Liver (tissue), 9 donors: ENCODE measurements around the gene RIIAD1. TPM values are rescaled to one million over a fixed set of nuclear protein-coding genes. Genes with fewer than 3 reads are reported as not detected.

Experiments used
- DNase-seq: peaks from one replicate; pipeline ENCODE4 v3.0.0-alpha.2; 2017; ENCODE audit warnings: low spot score
- H3K27ac ChIP-seq, 2 donors: one replicate each; pipeline ENCODE4 v1.7.0; 2013; ENCODE audit warnings: inconsistent platforms in 2 of 2, low read length in 2 of 2, control low read depth in 1 of 2, low read depth in 1 of 2, mild to moderate bottlenecking in 1 of 2
- H3K27me3 ChIP-seq, 4 donors: one replicate each; pipeline versions ENCODE4 v1.6.1 to v1.7.0; 2013; ENCODE audit warnings: low read length in 3 of 4, inconsistent platforms in 1 of 4, mild to moderate bottlenecking in 1 of 4, moderate library complexity in 1 of 4; ENCODE audit not compliant: control insufficient read depth in 4 of 4, insufficient read depth in 4 of 4
- H3K36me3 ChIP-seq, 4 donors: one replicate each; pipeline versions ENCODE4 v1.6.1 to v1.7.0; 2013; ENCODE audit warnings: low read length in 3 of 4, mild to moderate bottlenecking in 3 of 4, low read depth in 1 of 4, moderate library complexity in 1 of 4; ENCODE audit not compliant: control insufficient read depth in 4 of 4, insufficient read depth in 3 of 4
- H3K4me1 ChIP-seq, 4 donors: one replicate each; pipeline versions ENCODE4 v1.6.1 to v1.7.0; 2013; ENCODE audit warnings: low read length in 3 of 4, mild to moderate bottlenecking in 3 of 4, moderate library complexity in 1 of 4; ENCODE audit not compliant: control insufficient read depth in 4 of 4, insufficient read depth in 4 of 4
- H3K4me3 ChIP-seq, 3 donors: one replicate each; pipeline versions ENCODE4 v1.6.1 to v1.7.0; 2013; ENCODE audit warnings: low read length in 3 of 3, control low read depth in 1 of 3, low read depth in 1 of 3, mild to moderate bottlenecking in 1 of 3
- H3K9ac ChIP-seq, 2 donors: one replicate each; pipeline ENCODE4 v1.7.0; 2013; ENCODE audit warnings: low read length in 2 of 2, mild to moderate bottlenecking in 2 of 2, moderate library complexity in 2 of 2, control low read depth in 1 of 2, low read depth in 1 of 2
- H3K9me3 ChIP-seq, 4 donors: one replicate each; pipeline versions ENCODE4 v1.6.1 to v1.7.0; 2013; ENCODE audit warnings: low read length in 3 of 4; ENCODE audit not compliant: control insufficient read depth in 4 of 4
- ATF3 ChIP-seq: IDR thresholded peaks from 2 replicates; pipeline ENCODE4 v1.6.1; 2016; ENCODE audit warnings: antibody characterized with exemption
- CTCF ChIP-seq: fragments of 150-350 bp; IDR thresholded peaks from 2 replicates; pipeline ENCODE4 v1.5.1; 2017; ENCODE audit warnings: improper control_type of control experiment, low read depth, low read length; ENCODE audit not compliant: missing input control
- EGR1 ChIP-seq, 2 donors: IDR thresholded peaks; 2 replicates each; pipeline ENCODE4 v1.6.1; 2016 to 2018; ENCODE audit warnings: antibody characterized with exemption in 2 of 2, low read depth in 2 of 2
- FOXA1 ChIP-seq: IDR thresholded peaks from 2 replicates; pipeline ENCODE4 v1.6.1; 2016; ENCODE audit warnings: antibody characterized with exemption
- FOXA2 ChIP-seq: IDR thresholded peaks from 2 replicates; pipeline ENCODE4 v1.6.1; 2016; ENCODE audit warnings: antibody characterized with exemption
- GABPA ChIP-seq, 2 donors: IDR thresholded peaks in 1 of 2; conservative IDR thresholded peaks in 1 of 2; 2 replicates each; pipeline ENCODE4 v1.6.1; 2016; ENCODE audit warnings: antibody characterized with exemption in 2 of 2, mild to moderate bottlenecking in 1 of 2, moderate library complexity in 1 of 2
- HNF4A ChIP-seq, 2 donors: conservative IDR thresholded peaks; 2 replicates each; pipeline ENCODE4 v1.6.1; 2016; ENCODE audit warnings: antibody characterized with exemption in 2 of 2, mild to moderate bottlenecking in 2 of 2
- HNF4G ChIP-seq: IDR thresholded peaks from 2 replicates; pipeline ENCODE4 v1.6.1; 2016; ENCODE audit warnings: antibody characterized with exemption
- JUND ChIP-seq, 2 donors: IDR thresholded peaks; 2 replicates each; pipeline ENCODE4 v1.6.1; 2016; ENCODE audit warnings: antibody characterized with exemption in 2 of 2
- MAX ChIP-seq: IDR thresholded peaks from 2 replicates; pipeline ENCODE4 v1.6.1; 2016; ENCODE audit warnings: antibody characterized with exemption
- RAD21 ChIP-seq, 2 donors: IDR thresholded peaks; 2 replicates each; pipeline ENCODE4 v1.6.1; 2016; ENCODE audit warnings: antibody characterized with exemption in 2 of 2, mild to moderate bottlenecking in 2 of 2
- REST ChIP-seq: IDR thresholded peaks from 2 replicates; pipeline ENCODE4 v1.6.1; 2016; ENCODE audit warnings: antibody characterized with exemption, mild to moderate bottlenecking
- RXRA ChIP-seq, 2 donors: IDR thresholded peaks; 2 replicates each; pipeline ENCODE4 v1.6.1; 2017 to 2018; ENCODE audit warnings: antibody characterized with exemption in 2 of 2, mild to moderate bottlenecking in 1 of 2
- SP1 ChIP-seq: IDR thresholded peaks from 2 replicates; pipeline ENCODE4 v1.6.1; 2018; ENCODE audit warnings: antibody characterized with exemption, mild to moderate bottlenecking
- TAF1 ChIP-seq: conservative IDR thresholded peaks from 2 replicates; pipeline ENCODE4 v1.6.1; 2016; ENCODE audit warnings: antibody characterized with exemption, mild to moderate bottlenecking
- YY1 ChIP-seq: IDR thresholded peaks from 2 replicates; pipeline ENCODE4 v1.6.1; 2016; ENCODE audit warnings: antibody characterized with exemption, mild to moderate bottlenecking
- ZBTB33 ChIP-seq: IDR thresholded peaks from 2 replicates; pipeline ENCODE4 v1.6.1; 2016; ENCODE audit warnings: antibody characterized with exemption
- WGBS: extraction: QIAGEN DNeasy Blood & Tissue Kit; methylation state at CpG from one replicate; pipeline ENCODE4 v1.1.7; 2013; 5-methylcytosine and 5-hydroxymethylcytosine counted together
- polyA plus RNA-seq, 2 donors: library from polyadenylated mRNA; stranded (reverse) in 1 of 2; unstranded in 1 of 2; fragments of 200-250 nt in 1 of 2; fragments of >200 nt in 1 of 2; fragmentation: Nextera tagmentation in 1 of 2; extraction: Ambion mirVana in 1 of 2; gene quantifications; one replicate each; pipeline versions ENCODE4 v1.2.1 to v1.2.3, GENCODE V29; 2013 to 2015
- total RNA-seq, 2 donors: library from RNA; depleted of rRNA; stranded (reverse); fragments of >200 nt; gene quantifications; one replicate each; pipeline ENCODE4 v1.2.3, GENCODE V29; 2014
- donor health status: healthy.
- donor health status: healthy.
- donor health status: healthy.
- donor health status: healthy.
- donor health status: healthy.

The RIIAD1 gene
- total and polyA plus RNA-seq, 4 donors: not detected

GRCh38 chr1:151705146-151705545 lies 16.2 kb upstream of the RIIAD1 start (continued):
- TF ChIP-seq JUND (IDR thresholded peaks at IDR 0.05) (no peak), HNF4G (no peak)

- no peak overlapping the region for H3K4me3 ChIP-seq
- no peak overlapping the region for H3K27ac ChIP-seq
- 70% methylated on average over 11 of the region's 11 CpGs for WGBS
- no peak for DNase-seq
- H3K36me3 ChIP-seq: peaks cover 0 to 8% (median 5%) of the 10 kb centered on the region in 4 donors
- no peaks in the 10 kb centered on the region for H3K27me3 ChIP-seq
- no peak for TF ChIP-seq TAF1
- no peak for TF ChIP-seq ATF3
- no peak for TF ChIP-seq ZBTB33
- TF ChIP-seq RXRA (IDR thresholded peaks at IDR 0.05): no peak
- TF ChIP-seq RAD21 (IDR thresholded peaks at IDR 0.05): no peak
- TF ChIP-seq FOXA2: no peak
- TF ChIP-seq SP1: no peak
- TF ChIP-seq HNF4G: no peak
- TF ChIP-seq HNF4A (conservative IDR thresholded peaks at IDR 0.05): no peak
- no peak for TF ChIP-seq GABPA (IDR thresholded peaks at IDR 0.05 in 1 of 2, conservative IDR thresholded peaks at IDR 0.05 in 1 of 2)
- TF ChIP-seq JUND (IDR thresholded peaks at IDR 0.05): no peak
- no peak overlapping the region for H3K9ac ChIP-seq
- H3K9me3 ChIP-seq: no peaks in the 10 kb centered on the region
- H3K4me1 ChIP-seq: no peaks in the 10 kb centered on the region
Observed at GRCh38 chr1:151705753-151706463, 15.4 kb upstream of the RIIAD1 start.

- WGBS: 85% methylated on average over 21 of the region's 21 CpGs
- H3K4me3 ChIP-seq: no peak overlapping the region
- no peaks in the 10 kb centered on the region for H3K27me3 ChIP-seq
- no peaks in the 10 kb centered on the region for H3K4me1 ChIP-seq
- peaks cover 0 to 4% (median 0%) of the 10 kb centered on the region in 4 donors for H3K36me3 ChIP-seq
- H3K9me3 ChIP-seq: no peaks in the 10 kb centered on the region
- DNase-seq: no peak
- no peak overlapping the region for H3K9ac ChIP-seq
- no peak overlapping the region for H3K27ac ChIP-seq
- no peak for TF ChIP-seq MAX
- no peak for TF ChIP-seq YY1
- no peak for TF ChIP-seq SP1
- no peak for TF ChIP-seq EGR1 (IDR thresholded peaks at IDR 0.05; ENCODE audit: low read depth in 2 of 2)
- TF ChIP-seq JUND (IDR thresholded peaks at IDR 0.05): no peak
- TF ChIP-seq RXRA (IDR thresholded peaks at IDR 0.05): no peak
- TF ChIP-seq FOXA1: no peak
- no peak for TF ChIP-seq TAF1
- TF ChIP-seq HNF4A (conservative IDR thresholded peaks at IDR 0.05): no peak
- no peak for TF ChIP-seq ZBTB33
- TF ChIP-seq HNF4G: no peak
- TF ChIP-seq REST: no peak
- no peak for TF ChIP-seq FOXA2
- no peak for TF ChIP-seq RAD21 (IDR thresholded peaks at IDR 0.05)
- TF ChIP-seq GABPA (IDR thresholded peaks at IDR 0.05 in 1 of 2, conservative IDR thresholded peaks at IDR 0.05 in 1 of 2): no peak
- TF ChIP-seq CTCF: no peak
Observed at GRCh38 chr1:151706464-151707415, 14.6 kb upstream of the RIIAD1 start.
